Measurements from ENCODE around the gene KLHL8. TPM values are rescaled to one million over a fixed set of nuclear protein-coding genes. Genes with fewer than 3 reads are reported as not detected.

The KLHL8 gene
- polyA plus RNA-seq, 1 donor (not counting 4 experiments of a cell fraction or from before 2014, with no cell fraction given): 6.7 TPM

GRCh38 chr4:87121341-87122065, 98.9 kb downstream of the KLHL8 start:
- no peaks in the 10 kb centered on the region for H3K27me3 ChIP-seq (ENCODE audit: control insufficient read depth, extremely low read depth, insufficient read depth, low read length)
- no peaks in the 10 kb centered on the region for H3K9me3 ChIP-seq (ENCODE audit: control insufficient read depth, low read depth, low read length)
- DNase-seq (ENCODE audit: low read depth, low spot score) (peak; percentile 50), FAIRE-seq (peak; percentile 98)
- dilution Hi-C loops (cut with MboI; ENCODE audit: extremely low pct_ligation_motif_present, low sequenced_read_pairs): no loop called here
- H3K27ac ChIP-seq (ENCODE audit: control insufficient read depth, insufficient read depth, low read length): peak overlapping the region; percentile 86
- no peaks in the 10 kb centered on the region for H4K20me1 ChIP-seq (ENCODE audit: control insufficient read depth, extremely low read depth, insufficient read depth, low read length)
- H3K4me2 ChIP-seq (ENCODE audit: control insufficient read depth, extremely low read depth, insufficient read depth, low read depth, low read length): peak overlapping the region; percentile 99
- peaks cover 6 to 10% of the 10 kb centered on the region in 2 experiments for H3K36me3 ChIP-seq (ENCODE audit: control insufficient read depth in 2 of 2, extremely low read depth in 1 of 2, insufficient read depth in 2 of 2, low read length in 2 of 2)
- H3K79me2 ChIP-seq (ENCODE audit: control insufficient read depth, insufficient read depth, low read length): peaks cover 6% of the 10 kb centered on the region
- peaks cover 43% of the 10 kb centered on the region for H3K4me1 ChIP-seq (ENCODE audit: control insufficient read depth, extremely low read depth, insufficient read depth, low read length)
- H2AFZ ChIP-seq (ENCODE audit: control insufficient read depth, low read length): peak overlapping the region; percentile 36
- H3K9ac ChIP-seq (ENCODE audit: control insufficient read depth, extremely low read depth, insufficient read depth, low read length): peak overlapping the region; percentile 70
- TF ChIP-seq CTCF (optimal IDR thresholded peaks at IDR 0.05 in 1 of 3, IDR thresholded peaks at IDR 0.05 in 1 of 3, conservative IDR thresholded peaks at IDR 0.05 in 1 of 3; ENCODE audit: extremely low read depth in 1 of 3, insufficient read depth in 2 of 3, low read length in 3 of 3) (no peak), EZH2 (IDR thresholded peaks at IDR 0.05; ENCODE audit: low read length) (no peak)
- H3K9me1 ChIP-seq (ENCODE audit: control insufficient read depth, extremely low read depth, insufficient read depth, low read length): peaks cover 3% of the 10 kb centered on the region
- H3K4me3 ChIP-seq (ENCODE audit: control insufficient read depth in 2 of 3, extremely low read depth in 1 of 3, insufficient read depth in 2 of 3, low read depth in 1 of 3, low read length in 3 of 3): peak overlapping the region; percentile 5 to 77 (median 76)

- TF ChIP-seq CTCF (optimal IDR thresholded peaks at IDR 0.05 in 1 of 3, IDR thresholded peaks at IDR 0.05 in 1 of 3, conservative IDR thresholded peaks at IDR 0.05 in 1 of 3; ENCODE audit: extremely low read depth in 1 of 3, insufficient read depth in 2 of 3, low read length in 3 of 3) (peak; percentile 15 to 31 (median 26)), EZH2 (IDR thresholded peaks at IDR 0.05; ENCODE audit: low read length) (no peak)
- no peaks in the 10 kb centered on the region for H4K20me1 ChIP-seq (ENCODE audit: control insufficient read depth, extremely low read depth, insufficient read depth, low read length)
- H3K4me2 ChIP-seq (ENCODE audit: control insufficient read depth, extremely low read depth, insufficient read depth, low read depth, low read length): peak overlapping the region; percentile 99
- DNase-seq (ENCODE audit: low read depth, low spot score): peak; percentile 72
- H2AFZ ChIP-seq (ENCODE audit: control insufficient read depth, low read length): peak overlapping the region; percentile 71
- peaks cover 1 to 5% of the 10 kb centered on the region in 2 experiments for H3K36me3 ChIP-seq (ENCODE audit: control insufficient read depth in 2 of 2, extremely low read depth in 1 of 2, insufficient read depth in 2 of 2, low read length in 2 of 2)
- FAIRE-seq: peak; percentile 90
- peak overlapping the region; percentile 86 for H3K27ac ChIP-seq (ENCODE audit: control insufficient read depth, insufficient read depth, low read length)
- peaks cover 3% of the 10 kb centered on the region for H3K9me1 ChIP-seq (ENCODE audit: control insufficient read depth, extremely low read depth, insufficient read depth, low read length)
- no peaks in the 10 kb centered on the region for H3K9me3 ChIP-seq (ENCODE audit: control insufficient read depth, low read depth, low read length)
- dilution Hi-C loops (cut with MboI; ENCODE audit: extremely low pct_ligation_motif_present, low sequenced_read_pairs): no loop called here
- peak overlapping the region; percentile 70 for H3K9ac ChIP-seq (ENCODE audit: control insufficient read depth, extremely low read depth, insufficient read depth, low read length)
- H3K4me1 ChIP-seq (ENCODE audit: control insufficient read depth, extremely low read depth, insufficient read depth, low read length): peaks cover 43% of the 10 kb centered on the region
- peaks cover 6% of the 10 kb centered on the region for H3K79me2 ChIP-seq (ENCODE audit: control insufficient read depth, insufficient read depth, low read length)
- H3K4me3 ChIP-seq (ENCODE audit: control insufficient read depth in 2 of 3, extremely low read depth in 1 of 3, insufficient read depth in 2 of 3, low read depth in 1 of 3, low read length in 3 of 3): peak overlapping the region in 2 of 3 experiments; percentile 58 to 59
- no peaks in the 10 kb centered on the region for H3K27me3 ChIP-seq (ENCODE audit: control insufficient read depth, extremely low read depth, insufficient read depth, low read length)
Measured at GRCh38 chr4:87120411-87121162, 99.8 kb downstream of the KLHL8 start.

All from keratinocyte (primary cell).